Stimulated activated CD4-positive, alpha-beta T cell treated with anti-CD3 and anti-CD28 coated beads, Interleukin-15, amount 100 ng/mL, for 1 hour (primary cell): ENCODE measurements around the gene CDH13.

Experiments
- DNase-seq, 2 donors: peaks; one replicate each; pipeline ENCODE4 v3.0.0-alpha.2; 2020; ENCODE audit warnings: low read depth in 1 of 2, low spot score in 1 of 2

CDH13 gene

DNA sequence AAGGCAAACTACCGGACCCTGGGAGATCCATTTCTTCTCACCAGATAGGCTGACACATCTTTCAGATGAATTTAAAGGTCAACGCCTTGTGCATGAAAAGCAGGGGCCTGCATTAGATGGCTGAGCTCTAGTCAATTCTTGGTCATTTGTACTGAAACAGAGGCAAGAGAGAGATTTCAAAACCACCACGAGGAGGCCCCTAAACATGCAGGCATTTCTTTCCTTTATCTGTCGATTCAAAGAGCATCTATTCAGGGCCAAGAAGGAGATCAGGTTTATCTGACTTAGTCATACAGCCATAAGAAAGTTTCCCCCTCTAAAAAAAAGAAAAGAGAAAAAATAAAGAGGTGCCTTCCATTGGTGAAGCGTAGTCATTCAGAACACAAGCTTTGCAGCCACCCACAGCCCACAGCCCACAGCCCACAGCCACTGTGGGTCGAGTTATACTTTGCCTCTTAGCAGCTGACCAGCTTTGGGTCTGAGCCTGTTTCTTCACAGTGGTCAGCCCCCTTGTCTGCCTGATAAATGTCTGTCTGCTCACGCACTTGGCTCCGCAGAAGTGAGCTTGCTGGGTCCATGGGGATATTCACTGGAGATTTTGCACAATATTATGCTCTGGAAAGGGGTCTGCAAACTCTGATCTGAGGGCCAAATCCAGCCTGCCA lies 207.5 kb downstream of the CDH13 start:
- DNase-seq, result no peak

DNA sequence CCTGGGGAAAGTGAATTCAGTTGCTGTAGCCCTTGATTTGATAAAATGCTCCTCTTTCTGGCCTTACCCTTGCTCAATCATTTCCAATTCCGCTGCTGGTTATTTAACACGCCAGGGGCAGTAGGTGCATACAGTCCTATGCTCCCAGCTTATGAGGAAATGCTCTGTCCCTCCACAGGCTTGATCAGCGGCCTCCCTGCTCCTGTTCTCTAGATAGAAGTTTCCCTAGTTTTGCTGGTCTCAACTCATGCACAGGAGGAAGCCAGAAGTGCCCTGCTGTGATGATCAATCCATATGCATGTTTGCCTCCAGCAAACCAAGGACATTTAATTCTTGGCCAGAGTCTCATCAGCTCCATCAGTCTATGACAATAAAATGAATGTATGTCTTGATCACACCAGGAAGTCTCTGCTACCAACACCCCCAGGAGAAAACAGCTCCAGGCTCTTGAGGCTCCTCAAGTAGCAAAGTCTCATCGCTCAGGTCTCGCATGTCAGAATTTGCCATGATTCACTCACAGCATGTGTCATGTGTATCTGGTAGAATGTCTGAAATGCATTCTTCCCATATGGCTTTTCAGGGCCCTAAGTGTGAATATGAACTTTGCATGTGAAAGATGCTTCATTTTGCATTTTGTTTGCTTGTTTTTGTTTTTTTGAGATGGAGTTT lies 208.9 kb downstream of the CDH13 start:
- DNase-seq, result no peak

DNA sequence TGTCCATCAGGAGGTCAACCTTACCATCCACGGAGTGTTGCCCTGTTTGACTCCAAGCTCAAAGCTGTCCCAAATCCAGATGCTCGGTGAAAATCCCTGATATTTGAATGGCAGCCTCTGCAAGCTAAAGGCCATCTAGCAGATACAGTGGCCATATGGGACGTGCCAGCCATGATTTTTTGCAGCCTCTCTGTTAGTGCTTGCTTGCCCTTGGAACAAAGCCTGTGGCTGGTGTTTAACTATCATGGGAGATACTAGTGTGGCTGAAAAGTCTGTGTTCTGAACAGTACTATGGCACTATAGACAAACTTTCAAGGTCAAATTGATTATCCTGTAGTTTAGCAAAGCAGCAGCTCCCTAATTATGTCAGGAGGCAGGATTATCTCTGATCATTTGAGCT lies 214.3 kb downstream of the CDH13 start:
- no peak for DNase-seq

DNA sequence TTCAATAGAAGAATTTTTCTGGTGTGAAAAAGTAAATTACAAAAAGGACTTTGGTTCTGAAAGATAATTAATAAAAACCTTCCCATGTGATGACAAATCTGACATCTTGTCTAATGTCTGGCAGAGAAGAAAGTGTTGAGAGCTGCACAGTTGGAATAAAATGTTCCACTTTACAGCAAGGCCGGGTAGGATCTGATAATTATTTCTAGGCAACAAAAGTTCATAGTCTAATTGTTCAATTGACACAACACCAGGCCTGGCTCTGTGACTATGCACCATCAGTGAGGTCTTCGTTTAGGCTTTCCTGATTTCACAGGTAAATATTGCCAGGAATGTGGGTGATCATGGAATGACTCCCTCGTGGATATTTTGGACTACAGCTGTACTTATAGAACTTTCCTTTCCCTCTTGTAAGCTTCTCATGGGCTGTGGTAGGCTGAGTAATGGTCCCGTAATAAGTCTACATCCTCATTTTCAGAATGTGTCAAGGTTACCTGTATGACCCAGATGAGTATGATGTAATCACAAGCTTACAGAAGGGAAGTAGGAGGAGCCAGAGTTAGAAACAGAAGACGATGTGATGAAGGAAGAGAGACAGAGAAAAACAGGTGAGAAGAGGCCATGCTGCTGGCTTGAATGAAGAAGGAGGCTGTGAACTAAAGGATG lies 217.0 kb downstream of the CDH13 start:
- DNase-seq, result no peak

DNA sequence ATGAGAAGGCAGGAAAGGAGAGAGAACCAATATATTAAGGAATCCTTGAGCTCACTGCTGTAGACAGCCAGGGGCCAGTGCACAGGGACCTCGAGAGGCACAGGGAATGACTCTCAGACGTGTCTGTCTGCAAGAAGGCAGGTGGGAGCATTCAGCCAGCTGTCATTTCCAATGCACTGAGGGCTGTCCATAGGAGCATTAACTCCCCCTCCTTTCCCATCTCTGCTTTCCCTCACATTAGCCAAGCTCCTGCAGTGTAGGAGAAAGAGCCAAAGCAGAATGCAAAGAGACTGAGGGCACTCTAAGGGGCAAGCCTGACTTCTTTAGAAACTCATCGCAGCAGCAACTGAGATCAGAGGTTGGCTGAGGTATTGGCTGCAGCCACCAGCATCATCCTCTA lies 218.3 kb downstream of the CDH13 start:
- DNase-seq, result no peak

DNA sequence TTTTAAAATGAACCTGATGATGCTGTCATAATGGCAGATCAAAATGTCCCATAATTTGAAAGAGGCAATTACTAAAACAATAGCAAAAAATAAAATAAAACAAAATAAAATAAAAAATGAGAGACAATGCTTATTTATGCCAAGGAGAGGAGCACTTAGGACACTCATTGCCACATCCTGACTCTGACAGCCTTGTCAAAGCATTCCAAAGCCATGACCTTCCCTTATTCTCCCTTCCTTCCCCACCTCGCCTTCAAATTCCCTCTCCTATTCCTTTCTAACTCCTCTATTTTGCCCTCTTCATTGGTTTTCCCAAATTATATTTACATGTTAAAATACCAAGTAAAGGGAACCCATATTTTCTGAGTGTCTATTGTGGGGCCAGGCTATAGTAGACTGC lies 220.0 kb downstream of the CDH13 start:
- DNase-seq, result no peak

DNA sequence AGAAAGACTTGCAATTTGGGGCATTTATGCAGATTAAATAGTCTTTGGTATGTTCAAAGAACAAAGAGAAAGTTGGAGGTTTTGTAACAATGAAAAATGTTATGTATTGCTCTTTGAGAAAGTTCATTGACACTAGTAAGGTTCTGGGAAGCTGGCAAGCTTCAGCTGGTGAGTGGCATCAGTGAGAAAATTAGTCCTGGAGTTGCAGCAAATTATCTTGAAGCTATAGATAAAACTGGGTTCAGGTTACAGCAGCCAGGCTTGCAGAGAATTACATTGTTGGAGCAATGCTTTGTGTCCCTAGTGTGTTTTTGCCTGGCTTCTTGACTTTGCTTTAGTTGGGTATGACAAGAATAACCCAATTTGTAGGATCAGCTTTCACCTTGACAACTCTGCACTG lies 221.2 kb downstream of the CDH13 start:
- no peak for DNase-seq

DNA sequence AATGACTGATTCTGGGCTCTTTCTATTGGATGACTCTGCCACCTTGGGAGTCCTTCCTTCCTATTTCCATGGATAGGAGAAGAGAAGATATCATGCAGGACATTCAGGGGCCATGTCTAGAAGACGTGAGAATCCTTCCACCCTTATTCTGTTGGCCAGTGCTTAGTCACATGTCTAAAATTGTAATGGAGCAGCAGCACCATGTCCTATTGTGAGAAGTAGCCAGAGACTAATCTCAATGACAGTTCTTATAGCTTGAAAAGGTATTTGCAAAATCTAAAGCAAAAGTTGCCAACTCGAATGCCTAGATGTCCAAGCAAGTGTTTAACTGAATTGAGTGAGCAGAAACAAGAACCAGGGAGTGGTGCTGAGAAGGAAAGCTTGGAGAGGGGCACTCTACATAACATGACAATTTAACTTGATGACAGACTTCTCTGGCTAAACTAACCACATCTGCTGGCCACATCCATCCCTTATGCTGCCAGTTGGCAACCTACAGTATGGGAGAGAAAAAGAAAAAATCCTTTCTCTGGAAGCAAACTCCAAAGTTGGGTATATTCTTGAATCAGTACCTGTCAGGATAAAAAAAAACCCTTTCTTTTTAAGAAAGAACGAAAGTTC lies 225.7 kb downstream of the CDH13 start:
- no peak for DNase-seq

DNA sequence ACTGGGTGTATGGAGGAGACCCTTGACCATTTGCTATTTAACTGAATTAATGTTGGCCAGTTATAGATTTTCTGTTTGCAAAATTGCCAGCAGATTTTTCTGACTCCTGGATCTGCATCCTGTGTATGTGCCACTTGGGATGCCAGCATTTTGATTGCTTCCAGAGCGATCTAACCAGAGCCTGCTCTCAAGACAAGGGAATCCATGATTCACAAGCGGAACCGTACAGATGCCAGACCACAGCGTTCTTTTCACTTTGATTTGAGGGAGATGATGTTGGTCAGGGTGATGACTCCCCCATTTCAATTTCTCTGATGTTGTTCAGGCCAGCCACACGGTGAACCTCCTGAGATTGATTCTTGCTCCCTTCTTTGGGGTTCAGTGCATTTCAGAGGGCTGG lies 228.7 kb downstream of the CDH13 start:
- DNase-seq, result no peak

DNA sequence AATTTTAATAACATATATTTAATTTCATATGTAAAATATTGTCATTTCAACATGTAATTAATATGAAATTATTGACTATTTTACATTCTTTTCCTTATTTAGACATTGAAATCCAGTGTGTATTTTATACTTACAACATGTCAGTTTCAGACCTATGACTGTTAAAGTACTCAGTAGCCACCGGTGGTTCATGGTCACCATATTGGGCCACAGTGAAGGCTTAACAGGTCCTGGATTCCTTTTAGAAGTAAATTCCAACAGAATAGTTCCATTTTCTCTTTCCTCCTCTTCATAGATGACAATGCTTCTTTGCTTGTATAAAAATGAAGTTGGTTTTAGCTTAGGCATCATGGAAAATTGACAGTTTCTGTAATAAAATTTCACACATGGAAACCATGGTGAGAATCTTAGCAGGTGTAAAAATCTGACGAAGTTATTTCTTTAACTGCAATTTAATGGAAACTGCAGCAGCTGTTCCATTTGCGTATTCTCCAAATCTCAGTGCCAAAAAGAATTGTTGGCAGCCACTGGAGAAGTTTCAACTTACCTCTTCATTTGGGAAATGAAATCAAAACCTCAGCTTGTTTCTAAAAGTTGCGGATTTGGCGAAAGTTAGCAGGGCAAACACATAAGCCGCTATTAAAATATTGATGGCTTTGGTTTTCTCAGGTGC lies 231.1 kb downstream of the CDH13 start:
- no peak for DNase-seq

DNA sequence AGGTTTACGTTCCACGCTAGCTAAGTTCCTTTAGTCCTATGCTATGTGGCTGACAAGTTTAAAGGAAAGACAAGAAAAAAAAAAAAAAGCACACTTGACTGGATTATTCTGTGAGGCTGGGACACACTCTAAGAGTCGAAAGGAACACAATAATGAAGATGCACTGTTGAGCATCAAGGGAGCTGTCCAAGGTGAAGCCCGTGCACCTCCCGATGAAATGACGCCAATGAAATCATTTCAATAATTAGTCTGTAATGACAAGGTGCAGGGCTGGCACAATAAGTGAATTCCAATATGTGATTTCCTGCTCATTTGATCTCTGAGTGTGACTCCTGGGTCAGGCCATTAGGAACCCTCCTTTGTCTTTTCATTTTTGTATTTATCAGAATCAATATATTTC lies 232.9 kb downstream of the CDH13 start:
- no peak for DNase-seq

DNA sequence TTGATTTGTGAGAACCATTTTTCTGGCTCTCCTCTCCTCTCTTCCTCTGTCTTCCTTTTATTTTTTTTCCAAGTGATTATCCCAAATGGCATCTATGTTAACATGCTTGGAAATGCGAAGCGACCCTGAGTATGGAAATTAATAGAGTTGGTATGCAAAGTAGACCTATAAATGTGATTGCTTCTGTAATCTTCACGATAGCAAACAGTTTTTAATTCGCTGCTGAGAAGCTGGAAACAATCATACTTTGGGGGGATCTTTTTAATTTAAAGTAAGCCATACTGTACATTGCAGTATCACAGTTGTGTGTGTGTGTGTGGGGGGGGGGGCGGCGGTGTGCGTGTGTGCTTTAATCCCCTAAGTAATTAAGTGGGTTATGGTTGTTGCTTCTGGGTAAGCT lies 233.3 kb downstream of the CDH13 start:
- no peak for DNase-seq

DNA sequence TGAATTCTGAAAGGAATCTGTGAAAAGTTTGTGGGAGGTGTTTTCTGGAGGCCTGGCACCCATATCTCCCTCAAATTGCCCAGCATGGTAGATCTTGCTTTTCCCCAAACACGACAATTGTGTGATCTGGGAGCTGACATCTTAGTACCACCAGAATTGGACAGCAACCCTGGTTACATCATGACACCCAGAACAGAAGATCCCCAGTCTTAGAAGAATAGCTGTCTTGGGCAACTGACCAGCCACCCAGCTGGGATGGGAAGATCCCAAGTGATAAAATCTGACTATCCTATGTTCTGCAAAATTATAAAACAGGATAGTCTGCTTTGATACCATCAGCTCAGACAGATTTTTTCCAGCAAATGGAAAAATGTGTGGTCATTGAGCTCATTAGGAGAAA lies 235.3 kb downstream of the CDH13 start:
- DNase-seq, result no peak

DNA sequence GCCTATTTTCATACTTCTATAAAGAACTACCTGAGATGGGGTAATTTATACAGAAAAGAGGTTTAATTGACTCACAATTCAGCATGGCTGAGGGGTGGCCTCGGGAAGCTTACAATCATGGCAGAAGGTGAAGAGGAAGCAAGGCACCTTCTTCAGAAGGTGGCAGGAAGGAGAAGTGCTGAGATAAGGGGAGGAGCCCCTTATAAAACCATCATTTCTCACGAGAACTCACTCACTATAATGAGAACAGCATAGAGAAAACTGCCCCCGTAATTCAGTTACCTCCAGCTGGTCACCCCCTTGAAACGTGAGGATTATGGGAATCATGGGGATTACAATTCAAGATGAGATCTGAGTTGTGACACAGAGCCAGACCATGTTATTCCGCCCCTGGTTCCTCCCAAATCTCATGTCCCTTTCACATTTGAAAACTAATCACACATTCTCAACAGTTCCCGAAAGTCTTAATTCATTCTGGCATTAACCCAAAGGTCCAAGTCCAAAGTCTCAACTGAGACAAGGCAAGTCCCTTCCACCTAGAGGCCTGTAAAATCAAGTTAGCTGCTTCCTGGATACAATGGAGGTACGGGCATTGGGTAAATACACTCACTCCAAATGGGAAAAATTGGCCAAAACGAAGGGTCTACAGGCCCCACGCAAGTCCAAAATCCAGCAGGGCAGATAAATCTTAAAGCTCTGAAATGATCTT lies 237.7 kb downstream of the CDH13 start:
- DNase-seq, result no peak

DNA sequence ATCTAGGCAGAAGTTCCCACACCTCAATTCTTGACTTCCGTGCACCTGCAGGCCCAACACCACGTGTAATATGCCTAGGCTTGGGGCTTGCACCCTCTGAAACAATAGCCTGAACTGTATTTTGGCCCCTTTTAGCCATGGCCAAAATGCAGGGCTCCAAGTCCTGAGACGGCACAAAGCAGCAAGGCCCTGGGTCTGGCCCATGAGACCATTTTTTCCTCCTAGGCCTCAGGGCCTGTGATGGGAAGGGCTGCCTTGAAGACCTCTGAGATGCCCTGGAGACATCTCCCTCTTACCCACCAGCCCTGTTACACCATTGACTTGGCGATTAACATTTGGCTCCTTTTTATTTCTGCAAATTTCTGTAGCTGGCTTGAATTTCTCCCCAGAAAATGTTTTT lies 238.6 kb downstream of the CDH13 start:
- DNase-seq, result no peak

DNA sequence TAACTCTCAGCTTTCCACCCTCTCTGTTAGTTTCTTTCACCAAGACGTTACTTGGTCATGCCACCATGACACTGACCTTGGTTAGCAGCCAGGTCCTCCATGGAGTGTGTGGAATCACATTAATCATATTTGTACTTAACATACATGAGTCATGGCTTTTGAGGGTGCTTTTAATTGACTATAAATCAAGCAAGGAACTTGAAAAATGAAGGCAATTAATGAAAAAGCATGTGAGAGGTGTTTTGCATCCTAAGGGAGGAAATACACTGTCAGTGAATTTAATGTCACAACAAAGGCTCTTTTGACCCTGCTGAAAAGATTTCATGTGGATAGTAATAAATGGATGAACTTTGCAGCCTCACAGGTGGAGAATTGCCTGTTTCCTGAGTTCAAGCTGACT lies 240.7 kb downstream of the CDH13 start:
- DNase-seq, result no peak

DNA sequence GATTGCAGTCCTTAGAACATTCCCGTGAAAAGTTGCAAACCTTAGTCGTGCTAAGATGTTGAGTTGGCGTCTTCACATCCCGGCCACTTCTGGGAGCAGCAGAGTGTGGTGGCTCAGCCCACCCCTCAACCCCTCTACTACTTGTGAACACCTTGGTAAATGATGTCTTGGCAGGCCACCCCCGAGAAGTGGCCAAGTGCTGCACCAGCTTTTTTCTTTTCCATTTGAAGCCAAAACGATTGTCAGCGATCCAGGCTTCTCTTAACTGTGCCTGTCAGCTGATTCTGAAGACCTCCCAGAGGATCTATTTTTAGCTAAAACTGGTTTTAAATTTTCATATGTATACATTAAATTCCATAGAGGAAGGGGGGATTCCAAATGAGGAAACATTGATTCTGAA lies 247.5 kb downstream of the CDH13 start:
- no peak for DNase-seq

DNA sequence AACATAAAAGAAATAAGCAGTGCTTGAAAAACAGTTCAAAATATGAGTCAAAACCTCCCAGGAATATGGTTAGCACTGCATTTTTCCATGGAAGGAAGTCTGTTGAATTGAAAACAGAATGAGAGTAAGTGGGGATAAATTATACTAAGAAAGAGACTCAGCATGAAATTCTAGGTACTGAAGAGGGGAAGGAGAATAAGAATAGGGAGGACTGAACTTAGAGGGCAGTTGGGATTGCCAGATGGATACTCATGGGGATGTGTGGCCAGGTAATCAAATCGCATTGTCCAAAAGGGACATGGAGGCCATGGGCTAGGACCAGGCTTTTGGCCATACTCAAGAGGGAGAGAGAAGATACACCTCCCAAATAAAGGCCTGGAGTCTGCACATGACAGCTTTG lies 247.9 kb downstream of the CDH13 start:
- no peak for DNase-seq

DNA sequence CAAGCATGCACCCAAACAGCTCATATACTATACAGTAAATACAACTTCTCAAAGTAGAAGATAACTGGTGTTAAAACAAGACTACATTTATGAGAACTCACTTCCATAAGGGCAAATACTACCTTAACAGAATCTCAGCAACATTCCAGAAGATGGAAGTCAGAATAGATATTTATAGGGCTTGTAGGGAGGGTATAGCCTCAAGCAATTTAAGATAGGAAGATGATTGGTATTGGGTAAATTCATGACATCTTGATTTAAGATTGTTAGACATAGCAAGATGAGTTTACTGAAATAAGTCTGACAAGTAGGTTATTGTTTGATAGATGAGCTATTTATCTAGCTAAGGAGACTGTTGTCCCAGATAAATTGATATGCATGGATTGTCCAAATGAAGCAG lies 250.2 kb downstream of the CDH13 start:
- DNase-seq, result no peak

DNA sequence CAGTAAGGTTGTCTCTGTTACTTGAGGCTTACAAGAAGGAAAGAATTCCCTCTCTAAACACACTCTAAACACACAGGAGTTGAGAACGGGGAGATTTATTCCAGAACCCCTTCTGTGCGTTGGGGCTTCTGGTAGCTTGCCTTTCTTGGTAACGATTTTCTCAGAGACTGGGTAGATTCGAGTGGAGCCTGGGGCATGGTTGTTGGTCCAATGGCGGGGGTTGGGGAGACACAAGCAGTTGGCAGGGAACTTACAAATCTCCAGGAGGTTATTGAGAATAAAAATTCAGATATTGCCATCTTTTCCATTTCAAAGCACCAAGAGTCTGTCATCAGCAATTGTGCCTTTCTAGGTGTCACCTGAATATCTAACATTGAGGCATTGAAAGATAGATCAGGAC lies 251.7 kb downstream of the CDH13 start:
- no peak for DNase-seq

DNA sequence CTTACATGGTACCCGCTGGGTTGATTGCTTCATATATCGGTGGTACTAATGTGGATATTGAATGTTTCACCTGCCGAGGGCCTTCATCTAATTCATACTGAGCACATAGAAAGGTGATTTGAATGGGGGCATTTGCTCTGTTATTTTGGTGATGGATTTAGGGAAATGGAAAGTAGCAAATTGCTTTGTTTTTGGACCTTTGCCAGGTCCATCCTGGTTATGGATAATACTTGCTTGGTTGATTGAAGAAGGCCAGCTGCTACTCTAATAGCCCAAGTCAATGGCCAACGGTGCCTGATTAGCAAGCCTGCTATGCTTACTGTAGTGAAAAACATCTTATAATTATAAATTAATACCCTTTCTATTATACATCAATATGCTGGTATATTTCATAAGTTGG lies 253.6 kb downstream of the CDH13 start:
- DNase-seq, result no peak
